Measurements from ENCODE around the gene BCL11B.

DNA sequence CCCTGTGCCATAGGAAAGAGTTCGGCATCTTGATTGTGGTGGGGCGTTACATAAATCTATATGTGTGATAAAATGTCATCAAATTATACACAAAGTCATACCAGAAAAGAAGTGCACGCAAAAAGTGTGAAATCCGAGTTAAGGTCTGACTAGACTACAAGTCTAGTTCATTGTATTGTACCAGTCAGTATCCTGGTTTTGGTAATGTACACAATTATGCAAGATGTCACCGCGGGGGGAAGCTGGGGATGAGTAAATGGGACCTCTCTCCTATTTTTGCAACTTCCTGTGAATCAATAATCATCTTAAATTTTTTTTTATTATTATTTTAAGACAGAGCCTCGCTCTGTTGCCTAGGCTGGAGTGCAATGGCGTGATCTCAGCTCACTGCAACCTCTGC is 43.2 kb upstream of the BCL11B start:
- TF ChIP-seq POLR2A (IDR thresholded peaks at IDR 0.05) (no peak), EP300 (IDR thresholded peaks at IDR 0.05) (no peak), POLR2AphosphoS5 (IDR thresholded peaks at IDR 0.05) (no peak)
- TF ChIP-seq, protein P1, sequence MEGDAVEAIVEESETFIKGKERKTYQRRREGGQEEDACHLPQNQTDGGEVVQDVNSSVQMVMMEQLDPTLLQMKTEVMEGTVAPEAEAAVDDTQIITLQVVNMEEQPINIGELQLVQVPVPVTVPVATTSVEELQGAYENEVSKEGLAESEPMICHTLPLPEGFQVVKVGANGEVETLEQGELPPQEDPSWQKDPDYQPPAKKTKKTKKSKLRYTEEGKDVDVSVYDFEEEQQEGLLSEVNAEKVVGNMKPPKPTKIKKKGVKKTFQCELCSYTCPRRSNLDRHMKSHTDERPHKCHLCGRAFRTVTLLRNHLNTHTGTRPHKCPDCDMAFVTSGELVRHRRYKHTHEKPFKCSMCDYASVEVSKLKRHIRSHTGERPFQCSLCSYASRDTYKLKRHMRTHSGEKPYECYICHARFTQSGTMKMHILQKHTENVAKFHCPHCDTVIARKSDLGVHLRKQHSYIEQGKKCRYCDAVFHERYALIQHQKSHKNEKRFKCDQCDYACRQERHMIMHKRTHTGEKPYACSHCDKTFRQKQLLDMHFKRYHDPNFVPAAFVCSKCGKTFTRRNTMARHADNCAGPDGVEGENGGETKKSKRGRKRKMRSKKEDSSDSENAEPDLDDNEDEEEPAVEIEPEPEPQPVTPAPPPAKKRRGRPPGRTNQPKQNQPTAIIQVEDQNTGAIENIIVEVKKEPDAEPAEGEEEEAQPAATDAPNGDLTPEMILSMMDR (IDR thresholded peaks at IDR 0.05), result no peak

Data from upper lobe of left lung (tissue), 4 donors.